DOHH2 (cell line): ENCODE measurements around the gene TMEM14B.

ENCODE experiments used
- H3F3A ChIP-seq: fragments of 200-600 bp; sonication (generic), shearing (Covaris generic); 2 replicates; pipeline ENCODE4 v1.6.0; 2016; ENCODE audit warnings: antibody characterized with exemption, mild to moderate bottlenecking; ENCODE audit not compliant: control insufficient read depth, insufficient read depth
- H3K27ac ChIP-seq: fragments of 200-600 bp; sonication (generic); 2 replicates; pipeline ENCODE4 v1.5.1; 2014; ENCODE audit warnings: low read depth, mild to moderate bottlenecking, low read length, moderate library complexity
- H3K27me3 ChIP-seq: fragments of 200-600 bp; sonication (generic); 2 replicates; pipeline ENCODE4 v1.6.1; 2014; ENCODE audit warnings: mild to moderate bottlenecking, low read length, mixed read lengths; ENCODE audit not compliant: control insufficient read depth
- H3K36me3 ChIP-seq: fragments of 200-600 bp; sonication (generic); 2 replicates; pipeline ENCODE4 v1.6.1; 2014; ENCODE audit warnings: mild to moderate bottlenecking, low read length, moderate library complexity, mixed read lengths; ENCODE audit not compliant: control insufficient read depth
- H3K4me1 ChIP-seq: fragments of 200-600 bp; sonication (generic); 2 replicates; pipeline ENCODE4 v1.6.1; 2014; ENCODE audit warnings: mild to moderate bottlenecking, low read length, mixed read lengths; ENCODE audit not compliant: control insufficient read depth
- H3K4me2 ChIP-seq: fragments of 200-600 bp; sonication (generic); 2 replicates; pipeline ENCODE4 v1.6.0; 2014; ENCODE audit warnings: mild to moderate bottlenecking, low read length, moderate library complexity
- H3K4me3 ChIP-seq: fragments of 200-600 bp; sonication (generic); 2 replicates; pipeline ENCODE4 v1.5.1; 2014; ENCODE audit warnings: mild to moderate bottlenecking, low read length, mixed read lengths
- H3K79me2 ChIP-seq: fragments of 200-600 bp; sonication (generic); 2 replicates; pipeline ENCODE4 v1.6.1; 2014; ENCODE audit warnings: mild to moderate bottlenecking, low read length, mixed read lengths; ENCODE audit not compliant: control insufficient read depth
- H3K9me2 ChIP-seq: fragments of 200-600 bp; sonication (generic); replicated peaks from 2 replicates; pipeline ENCODE4 v1.6.1; 2014; ENCODE audit warnings: mild to moderate bottlenecking, low read length, mixed read lengths; ENCODE audit not compliant: control insufficient read depth
- H3K9me3 ChIP-seq: fragments of 200-600 bp; sonication (generic); 2 replicates; pipeline ENCODE4 v1.6.1; 2014; ENCODE audit warnings: antibody characterized with exemption, low read length, mixed read lengths; ENCODE audit not compliant: control insufficient read depth, insufficient read depth
- H4K20me1 ChIP-seq: fragments of 200-600 bp; sonication (generic); 2 replicates; pipeline ENCODE4 v1.6.0; 2014; ENCODE audit warnings: low read depth, mild to moderate bottlenecking, antibody characterized with exemption, low read length, moderate library complexity; ENCODE audit not compliant: control insufficient read depth, insufficient read depth
- EZH2phosphoT487 ChIP-seq: fragments of 200-600 bp; sonication (generic); IDR thresholded peaks from 2 replicates; pipeline ENCODE4 v1.6.1; 2017; ENCODE audit warnings: borderline replicate concordance, mild to moderate bottlenecking, antibody characterized with exemption, low read length, moderate library complexity, mixed read lengths
- TF ChIP-seq, protein P1 (sequence below): fragments of 200-600 bp; sonication (generic); IDR thresholded peaks from one replicate; pipeline ENCODE4 v1.5.1; 2014; ENCODE audit warnings: antibody characterized with exemption, mild to moderate bottlenecking, low read depth, low read length; ENCODE audit not compliant: poor library complexity, severe bottlenecking

The TMEM14B gene

DNA sequence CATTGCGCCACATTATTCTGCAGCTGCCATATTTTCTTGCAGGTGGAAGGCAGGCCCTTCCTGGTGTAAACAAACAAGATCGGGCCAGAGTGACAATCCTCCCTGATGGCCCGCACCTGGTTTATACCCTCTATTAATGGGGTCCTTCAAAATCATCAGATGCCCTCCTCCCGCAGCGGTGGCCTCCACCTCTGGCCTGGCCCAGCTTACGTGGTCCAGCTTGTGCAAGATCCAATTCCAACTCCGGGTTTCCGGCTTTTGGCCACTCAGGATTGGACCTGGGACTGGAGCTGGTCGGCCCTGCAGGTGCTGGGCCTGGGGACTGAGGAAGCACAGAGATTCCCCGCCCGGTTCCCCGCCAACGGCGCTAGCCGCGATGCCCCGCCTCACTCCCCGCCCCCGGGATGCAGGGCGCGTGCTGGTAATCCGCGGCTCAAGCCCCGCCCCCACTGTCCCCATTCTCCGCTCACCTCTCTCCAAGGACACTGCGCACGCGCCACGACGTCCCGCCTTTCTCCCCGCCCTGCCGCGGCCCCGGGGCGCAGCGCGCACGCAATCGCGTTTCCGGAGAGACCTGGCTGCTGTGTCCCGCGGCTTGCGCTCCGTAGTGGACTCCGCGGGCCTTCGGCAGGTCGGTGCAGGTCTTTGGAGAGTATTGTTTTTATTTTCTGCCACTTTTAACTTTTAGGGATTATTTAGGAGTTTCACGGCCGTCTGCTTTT is at the start of gene TMEM14B:
TMEM14B (plus strand) TSS at position 555 of the 722 bp plus-strand sequence. CDS start 1,441 bp downstream, outside the sequence.
- Histone ChIP-seq H3K79me2 (peaks cover 52% of the 10 kb centered on the region), H3K4me2 (peak within 1 kb of the TSS; percentile 90), H3K9me2 (no peaks in the 10 kb centered on the region)

GRCh38 chr6:10713962-10714361 is 33.6 kb upstream of the TMEM14B start:
- peaks cover 12% of the 10 kb centered on the region for H3K9me3 ChIP-seq
- no peak overlapping the region for H3K4me2 ChIP-seq
- peaks cover 22% of the 10 kb centered on the region for H3K36me3 ChIP-seq
- H4K20me1 ChIP-seq = no peaks in the 10 kb centered on the region
- H3F3A ChIP-seq = peaks cover 22% of the 10 kb centered on the region
- no peak overlapping the region for H3K27ac ChIP-seq
- H3K79me2 ChIP-seq = no peaks in the 10 kb centered on the region
- H3K27me3 ChIP-seq = no peaks in the 10 kb centered on the region
- no peaks in the 10 kb centered on the region for H3K9me2 ChIP-seq
- TF ChIP-seq, protein P1, sequence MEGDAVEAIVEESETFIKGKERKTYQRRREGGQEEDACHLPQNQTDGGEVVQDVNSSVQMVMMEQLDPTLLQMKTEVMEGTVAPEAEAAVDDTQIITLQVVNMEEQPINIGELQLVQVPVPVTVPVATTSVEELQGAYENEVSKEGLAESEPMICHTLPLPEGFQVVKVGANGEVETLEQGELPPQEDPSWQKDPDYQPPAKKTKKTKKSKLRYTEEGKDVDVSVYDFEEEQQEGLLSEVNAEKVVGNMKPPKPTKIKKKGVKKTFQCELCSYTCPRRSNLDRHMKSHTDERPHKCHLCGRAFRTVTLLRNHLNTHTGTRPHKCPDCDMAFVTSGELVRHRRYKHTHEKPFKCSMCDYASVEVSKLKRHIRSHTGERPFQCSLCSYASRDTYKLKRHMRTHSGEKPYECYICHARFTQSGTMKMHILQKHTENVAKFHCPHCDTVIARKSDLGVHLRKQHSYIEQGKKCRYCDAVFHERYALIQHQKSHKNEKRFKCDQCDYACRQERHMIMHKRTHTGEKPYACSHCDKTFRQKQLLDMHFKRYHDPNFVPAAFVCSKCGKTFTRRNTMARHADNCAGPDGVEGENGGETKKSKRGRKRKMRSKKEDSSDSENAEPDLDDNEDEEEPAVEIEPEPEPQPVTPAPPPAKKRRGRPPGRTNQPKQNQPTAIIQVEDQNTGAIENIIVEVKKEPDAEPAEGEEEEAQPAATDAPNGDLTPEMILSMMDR = no peak
- TF ChIP-seq EZH2phosphoT487 = no peak
- no peak overlapping the region for H3K4me3 ChIP-seq
- H3K4me1 ChIP-seq = no peaks in the 10 kb centered on the region

More for the DNA sequence above, at the start of gene TMEM14B:
- TF ChIP-seq EZH2phosphoT487 = no peak
- TF ChIP-seq, protein P1 = no peak
- Histone ChIP-seq H4K20me1 (no peaks in the 10 kb centered on the region), H3K27ac (peak within 1 kb of the TSS; percentile 45), H3F3A (no peaks in the 10 kb centered on the region), H3K4me3 (peak within 1 kb of the TSS; percentile 84), H3K9me3 (no peaks in the 10 kb centered on the region), H3K36me3 (peaks cover 35% of the 10 kb centered on the region), H3K27me3 (no peaks in the 10 kb centered on the region), H3K4me1 (peaks cover 25% of the 10 kb centered on the region)

DNA sequence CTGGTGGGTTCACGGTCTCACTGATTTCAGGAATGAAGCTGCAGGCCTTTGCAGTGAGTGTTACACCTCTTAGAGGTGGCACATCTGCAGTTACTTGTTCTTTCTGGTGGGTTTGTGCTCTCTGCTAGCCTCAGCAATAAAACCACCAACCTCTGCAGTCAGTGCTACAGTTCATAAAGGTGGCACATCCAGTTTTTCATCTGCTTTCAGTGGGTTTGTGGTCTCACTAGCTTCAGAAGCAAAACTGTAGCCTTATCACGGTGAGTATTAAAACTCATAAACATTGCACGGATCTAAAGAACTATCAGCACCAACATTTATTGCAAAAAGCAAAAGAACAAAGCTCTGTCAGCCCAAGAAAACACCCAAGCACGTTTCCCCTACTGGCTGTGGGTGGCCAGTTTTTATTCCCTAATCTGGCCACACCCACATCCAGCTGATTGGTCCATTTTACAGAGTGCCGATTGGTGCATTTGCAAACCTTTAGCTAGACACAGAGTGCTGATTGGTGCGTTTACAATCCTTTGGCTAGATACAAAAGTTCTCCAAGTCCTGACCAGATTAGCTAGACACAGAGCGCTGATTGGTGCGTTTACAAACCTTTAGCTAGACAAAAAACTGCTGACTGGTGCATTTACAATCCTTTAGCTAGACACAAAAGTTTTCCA is 28.2 kb upstream of the TMEM14B start:
- Histone ChIP-seq H3K4me2 (peak overlapping the region; percentile 73), H3K79me2 (peaks cover 27% of the 10 kb centered on the region), H3K27ac (no peak overlapping the region), H4K20me1 (no peaks in the 10 kb centered on the region), H3K27me3 (no peaks in the 10 kb centered on the region), H3K4me3 (peak overlapping the region; percentile 74), H3F3A (peaks cover 14% of the 10 kb centered on the region), H3K9me2 (no peaks in the 10 kb centered on the region), H3K36me3 (peaks cover 9% of the 10 kb centered on the region; the same call in 1 of the 2 replicates), H3K4me1 (peaks cover 37% of the 10 kb centered on the region), H3K9me3 (peaks cover 27% of the 10 kb centered on the region)
- no peak for TF ChIP-seq EZH2phosphoT487
- TF ChIP-seq, protein P1 = no peak
